Fibroblast of skin of left quadriceps (primary cell): Measurements from ENCODE around the gene HYCC1.
"Not testable (repeated sequence)": the region's sequence is repeated elsewhere in the genome, so short reads cannot be mapped to it uniquely, and the experiment has no call there.

Experiments used
- DNase-seq, 2 experiments: peaks; one replicate each; pipeline ENCODE4 v3.0.0-alpha.2; 2013; ENCODE audit warnings: low read depth in 2 of 2

The HYCC1 gene

GRCh38 chr7:22985436-22985835 lies 28.5 kb downstream of the HYCC1 start:
- DNase-seq = no peak

GRCh38 chr7:22983257-22983855 lies 30.6 kb downstream of the HYCC1 start:
- DNase-seq = no peak

GRCh38 chr7:22980422-22980821 lies 33.5 kb downstream of the HYCC1 start:
- peak; percentile 61 to 63 for DNase-seq

- no peak for DNase-seq
Measured at GRCh38 chr7:22979861-22980260, 34.1 kb downstream of the HYCC1 start.

GRCh38 chr7:22979251-22979650 lies 34.7 kb downstream of the HYCC1 start:
- no peak for DNase-seq

GRCh38 chr7:22974636-22975035 lies 39.3 kb downstream of the HYCC1 start:
- DNase-seq = not testable (repeated sequence)

GRCh38 chr7:22972207-22972606 lies 41.7 kb downstream of the HYCC1 start:
- no peak for DNase-seq

- DNase-seq = no peak
Measured at GRCh38 chr7:22969010-22969431, 44.9 kb downstream of the HYCC1 start.
